PC-9 (cell line): Measurements from ENCODE around the gene IRAK2. TPM values are rescaled to one million over a fixed set of nuclear protein-coding genes. Genes with fewer than 3 reads are reported as not detected.

ENCODE experiments used
- BruUV-seq: library from RNA; stranded (reverse); fragments of 400-500 nt; replicated peaks from 2 replicates; lab custom pipeline; 2021; lab: Mats Ljungman, UMichigan
- CTCF ChIA-PET: fragments of 300-600 bp; sonication (Branson Sonifier 250); formaldehyde crosslinking; loops from one replicate; lab custom pipeline; 2022; ENCODE audit warnings: antibody characterized with exemption; lab: Charles Lee
- POLR2A ChIA-PET: fragments of 300-600 bp; sonication (Branson Sonifier 250); formaldehyde crosslinking; loops from one replicate; lab custom pipeline; 2022; ENCODE audit warnings: antibody characterized with exemption; ENCODE audit not compliant: unreplicated experiment; lab: Charles Lee
- DNase-seq, 2 experiments: peaks; one replicate each; pipeline versions ENCODE4 v3.0.0 to v3.0.0-alpha.2; 2015 to 2022; ENCODE audit warnings: mixed read lengths in 1 of 2
- H2AFZ ChIP-seq: fragments of 200-600 bp; sonication (generic); 2 replicates; pipeline ENCODE4 v1.8.1; 2017; ENCODE audit warnings: antibody characterized with exemption
- H3F3A ChIP-seq: fragments of 200-600 bp; sonication (generic); 2 replicates; pipeline ENCODE4 v1.8.1; 2017; ENCODE audit warnings: antibody characterized with exemption, mild to moderate bottlenecking, low read depth; ENCODE audit not compliant: insufficient read depth
- H3K27ac ChIP-seq: fragments of 200-600 bp; sonication (generic); 2 replicates; pipeline ENCODE4 v1.6.1; 2016; ENCODE audit warnings: mixed run types
- H3K27me3 ChIP-seq: fragments of 200-600 bp; sonication (generic); 2 replicates; pipeline ENCODE4 v1.6.1; 2016; ENCODE audit warnings: low read depth, mixed run types; ENCODE audit not compliant: insufficient read depth
- H3K36me3 ChIP-seq: fragments of 200-600 bp; sonication (generic); 2 replicates; pipeline ENCODE4 v1.6.1; 2016; ENCODE audit warnings: low read depth, mixed run types
- H3K4me1 ChIP-seq: fragments of 200-600 bp; sonication (generic); replicated peaks from 2 replicates; pipeline ENCODE4 v1.6.1; 2016; ENCODE audit warnings: mixed run types; ENCODE audit not compliant: insufficient read depth
- H3K4me2 ChIP-seq: fragments of 200-600 bp; sonication (generic); 2 replicates; pipeline ENCODE4 v1.6.1; 2017; ENCODE audit warnings: mixed run types
- H3K4me3 ChIP-seq: fragments of 200-600 bp; sonication (generic); 2 replicates; pipeline ENCODE4 v1.6.1; 2016; ENCODE audit warnings: mixed run types
- H3K79me2 ChIP-seq: fragments of 200-600 bp; sonication (generic); 2 replicates; pipeline ENCODE4 v1.6.1; 2017; ENCODE audit warnings: low read depth, mixed run types
- H3K9me2 ChIP-seq: fragments of 200-600 bp; sonication (generic); 2 replicates; pipeline ENCODE4 v1.8.1; 2017; ENCODE audit warnings: mild to moderate bottlenecking; ENCODE audit not compliant: insufficient read depth
- H3K9me3 ChIP-seq: fragments of 200-600 bp; sonication (generic); 2 replicates; pipeline ENCODE4 v1.8.1; 2016; ENCODE audit warnings: low read depth; ENCODE audit not compliant: insufficient read depth
- H4K20me1 ChIP-seq: fragments of 200-600 bp; sonication (generic); 2 replicates; pipeline ENCODE4 v1.8.1; 2017; ENCODE audit not compliant: insufficient read depth
- CTCF ChIP-seq: fragments of 200-600 bp; sonication (generic); conservative IDR thresholded peaks from 2 replicates; pipeline ENCODE4 v1.6.1; 2017; ENCODE audit warnings: mixed run types, antibody characterized with exemption, mild to moderate bottlenecking, moderate library complexity
- EZH2 ChIP-seq: fragments of 200-600 bp; sonication (generic); IDR thresholded peaks from 2 replicates; pipeline ENCODE4 v1.8.0; 2017; ENCODE audit warnings: antibody characterized with exemption, low read depth
- intact Hi-C: fragments of 100-400 bp; cut with micrococcal nuclease; formaldehyde crosslinking; loops from one replicate; pipeline ENCODE4 v1.10.0; 2022; ENCODE audit not compliant: unreplicated experiment
- total RNA-seq: library from RNA; stranded (reverse); gene quantifications from 2 replicates; pipeline ENCODE4 v1.2.3, GENCODE V29; 2021

The IRAK2 gene
- total RNA-seq, 1 experiment from 2014 or later: 2.7 TPM

- peaks cover 3% of the 10 kb centered on the region; the same call in 1 of the 2 replicates for H3K36me3 ChIP-seq
- no peaks in the 10 kb centered on the region for H3K9me3 ChIP-seq
- no peaks in the 10 kb centered on the region for H4K20me1 ChIP-seq
- H3K79me2 ChIP-seq: no peaks in the 10 kb centered on the region
- no peaks in the 10 kb centered on the region for H3K9me2 ChIP-seq
- H2AFZ ChIP-seq: no peak overlapping the region
- H3F3A ChIP-seq: peaks cover 3% of the 10 kb centered on the region; the same call in 1 of the 2 replicates
- TF ChIP-seq CTCF (no peak), EZH2 (no peak)
- H3K4me1 ChIP-seq: no peaks in the 10 kb centered on the region
- no peaks in the 10 kb centered on the region for H3K27me3 ChIP-seq
- DNase-seq: no peak
- intact Hi-C loops: no loop called here
- no TSS peak for BruUV-seq
- no peak overlapping the region for H3K4me3 ChIP-seq
- H3K4me2 ChIP-seq: no peak overlapping the region
- ChIA-PET POLR2A (no interaction called here), CTCF (no interaction called here)
- no peak overlapping the region for H3K27ac ChIP-seq
Measured at GRCh38 chr3:10291641-10292040, 126.9 kb downstream of the IRAK2 start.

- no TSS peak for BruUV-seq
- Histone ChIP-seq H3K27ac (no peak within 1 kb of the TSS), H3K27me3 (no peaks in the 10 kb centered on the region), H3K79me2 (no peaks in the 10 kb centered on the region), H3F3A (peaks cover 3% of the 10 kb centered on the region; the same call in 1 of the 2 replicates), H3K4me3 (no peak within 1 kb of the TSS), H3K36me3 (peaks cover 3% of the 10 kb centered on the region; the same call in 1 of the 2 replicates), H3K4me2 (no peak within 1 kb of the TSS), H3K9me2 (no peaks in the 10 kb centered on the region), H2AFZ (no peak within 1 kb of the TSS), H3K4me1 (no peaks in the 10 kb centered on the region), H4K20me1 (no peaks in the 10 kb centered on the region), H3K9me3 (no peaks in the 10 kb centered on the region)
- no peak for TF ChIP-seq CTCF
- TF ChIP-seq EZH2: no peak
- intact Hi-C loops: no loop called here
- DNase-seq: no peak
- ChIA-PET POLR2A (no interaction called here), CTCF (interaction anchor here (0.6 kb wide), 1 partner anchor 515 kb away, joined by 4 read pairs; no protein-coding TSS in a partner anchor)
Measured at GRCh38 chr3:10292505-10293419, 128.0 kb downstream of the IRAK2 start, which contains the start of gene GHRL. Gene GHRL, minus strand, starts transcription at chr3:10292947. Its CDS starts 2,767 bp downstream, at chr3:10290180.

Other genes starting within 250 kb of the IRAK2 start
- 45.0 and 54.6 TPM in 2 replicates for gene IL17RC, start 247.8 kb upstream of the IRAK2 start, total RNA-seq
- gene CRELD1, start 231.1 kb upstream of the IRAK2 start, total RNA-seq: 30.7 TPM in 2 replicates
- 0.90 and 0.93 TPM in 2 replicates for gene PRRT3, start 212.5 kb upstream of the IRAK2 start, total RNA-seq
- gene EMC3, start 178.1 kb upstream of the IRAK2 start, total RNA-seq: 36.1 and 57.5 TPM in 2 replicates
- gene FANCD2, start 138.5 kb upstream of the IRAK2 start, total RNA-seq: 35.7 and 52.2 TPM in 2 replicates
- not detected in 2 replicates for gene FANCD2OS, start 56.7 kb upstream of the IRAK2 start, total RNA-seq
- 73.8 and 109 TPM in 2 replicates for gene BRK1, start 49.2 kb upstream of the IRAK2 start, total RNA-seq
- 50.2 and 52.4 TPM in 2 replicates for gene VHL, start 23.1 kb upstream of the IRAK2 start, total RNA-seq
- 27.3 and 34.0 TPM in 2 replicates for gene TATDN2, start 83.5 kb downstream of the IRAK2 start, total RNA-seq
- 0.48 TPM in 1 of 2 replicates, not detected in the other for gene GHRL, start 128.0 kb downstream of the IRAK2 start, total RNA-seq
- gene SEC13, start 156.2 kb downstream of the IRAK2 start, total RNA-seq: 113 and 121 TPM in 2 replicates